Suprapubic skin (tissue), 4 donors: ENCODE results near the gene ARL4D. TPM values are rescaled to one million over a fixed set of nuclear protein-coding genes. Genes with fewer than 3 reads are reported as not detected.

ENCODE experiments used
- DNase-seq, 2 donors: peaks; one replicate each; pipeline ENCODE4 v3.0.0-alpha.2; 2019; ENCODE audit warnings: low spot score in 2 of 2
- H3K27ac ChIP-seq: fragments of 200-600 bp; sonication (generic); one replicate; pipeline ENCODE4 v1.5.1; 2019
- H3K27me3 ChIP-seq: fragments of 200-600 bp; sonication (generic); one replicate; pipeline ENCODE4 v1.5.1; 2019
- H3K36me3 ChIP-seq: fragments of 200-600 bp; sonication (generic); one replicate; pipeline ENCODE4 v1.5.1; 2019
- H3K4me1 ChIP-seq: fragments of 200-600 bp; sonication (generic); one replicate; pipeline ENCODE4 v1.5.1; 2019
- H3K4me3 ChIP-seq: fragments of 200-600 bp; sonication (generic); one replicate; pipeline ENCODE4 v1.5.1; 2019; ENCODE audit warnings: mild to moderate bottlenecking
- H3K9me3 ChIP-seq: fragments of 200-600 bp; sonication (generic); one replicate; pipeline ENCODE4 v1.5.1; 2019
- EP300 ChIP-seq: sonication (generic); formaldehyde crosslinking; IDR thresholded peaks from one replicate; pipeline ENCODE4 v1.6.1; 2017; ENCODE audit warnings: antibody characterized with exemption
- POLR2A ChIP-seq, 2 donors: fragments of 450-650 bp; IDR thresholded peaks; one replicate each; pipeline ENCODE4 v1.6.1; 2017; ENCODE audit warnings: antibody characterized with exemption in 2 of 2, mild to moderate bottlenecking in 2 of 2, moderate library complexity in 2 of 2
- POLR2AphosphoS5 ChIP-seq, 3 donors: sonication (generic); formaldehyde crosslinking; IDR thresholded peaks; one replicate each; pipeline ENCODE4 v1.6.1; 2017; ENCODE audit warnings: antibody characterized with exemption in 3 of 3
- WGBS: methylation state at CpG from one replicate; pipeline ENCODE4 v1.1.5; 2018; 5-methylcytosine and 5-hydroxymethylcytosine counted together
- total RNA-seq, 4 donors: library from RNA; depleted of rRNA; stranded (reverse); fragments of >200 nt; gene quantifications; one replicate each; pipeline ENCODE4 v1.1.0, GENCODE V29; 2016
- TF ChIP-seq, protein P1 (sequence below), 2 donors: fragments of 200-600 bp in 1 of 2; fragments of 450-650 bp in 1 of 2; sonication (generic) in 1 of 2; IDR thresholded peaks; one replicate each; pipeline ENCODE4 v1.5.1; 2016 to 2019; ENCODE audit warnings: antibody characterized with exemption in 2 of 2, mild to moderate bottlenecking in 1 of 2, moderate library complexity in 1 of 2

Gene ARL4D
- total RNA-seq, 4 donors from 2014 or later = 26.7 to 50.9 (median 32.2) TPM

- H3K4me3 ChIP-seq = peak overlapping the region; percentile 57
Measured at GRCh38 chr17:43366891-43367736, 31.7 kb upstream of the ARL4D start.

DNA sequence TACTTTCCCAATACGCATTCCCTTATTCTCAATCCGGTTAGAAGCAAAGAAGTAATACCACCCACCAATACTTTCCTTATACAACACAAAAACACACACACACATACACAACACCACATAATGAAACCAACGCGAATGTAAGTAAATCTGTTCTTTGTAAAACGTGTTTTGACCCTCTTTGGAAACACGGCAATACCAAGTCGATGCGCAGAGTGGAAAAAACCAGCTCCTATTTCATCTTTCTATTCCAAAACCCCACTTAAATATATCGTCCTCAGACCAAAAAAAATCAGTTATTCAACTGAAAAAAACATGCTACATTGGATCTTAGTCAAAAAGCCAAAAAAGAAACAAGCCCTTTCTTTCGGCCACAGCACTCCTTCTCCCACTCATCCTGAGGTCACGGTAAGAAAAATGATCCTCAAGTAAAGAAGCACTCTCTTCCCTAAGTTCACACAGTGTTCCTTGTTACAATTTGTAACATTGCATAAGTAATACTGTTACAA is 31.0 kb upstream of the ARL4D start:
- no peaks in the 10 kb centered on the region for H3K9me3 ChIP-seq
- H3K36me3 ChIP-seq = no peaks in the 10 kb centered on the region
- TF ChIP-seq EP300 = no peak
- TF ChIP-seq POLR2A (IDR thresholded peaks at IDR 0.05) = peak; percentile 33 to 46
- TF ChIP-seq, protein P1, sequence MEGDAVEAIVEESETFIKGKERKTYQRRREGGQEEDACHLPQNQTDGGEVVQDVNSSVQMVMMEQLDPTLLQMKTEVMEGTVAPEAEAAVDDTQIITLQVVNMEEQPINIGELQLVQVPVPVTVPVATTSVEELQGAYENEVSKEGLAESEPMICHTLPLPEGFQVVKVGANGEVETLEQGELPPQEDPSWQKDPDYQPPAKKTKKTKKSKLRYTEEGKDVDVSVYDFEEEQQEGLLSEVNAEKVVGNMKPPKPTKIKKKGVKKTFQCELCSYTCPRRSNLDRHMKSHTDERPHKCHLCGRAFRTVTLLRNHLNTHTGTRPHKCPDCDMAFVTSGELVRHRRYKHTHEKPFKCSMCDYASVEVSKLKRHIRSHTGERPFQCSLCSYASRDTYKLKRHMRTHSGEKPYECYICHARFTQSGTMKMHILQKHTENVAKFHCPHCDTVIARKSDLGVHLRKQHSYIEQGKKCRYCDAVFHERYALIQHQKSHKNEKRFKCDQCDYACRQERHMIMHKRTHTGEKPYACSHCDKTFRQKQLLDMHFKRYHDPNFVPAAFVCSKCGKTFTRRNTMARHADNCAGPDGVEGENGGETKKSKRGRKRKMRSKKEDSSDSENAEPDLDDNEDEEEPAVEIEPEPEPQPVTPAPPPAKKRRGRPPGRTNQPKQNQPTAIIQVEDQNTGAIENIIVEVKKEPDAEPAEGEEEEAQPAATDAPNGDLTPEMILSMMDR (IDR thresholded peaks at IDR 0.05) = no peak
- TF ChIP-seq POLR2AphosphoS5 (IDR thresholded peaks at IDR 0.05) = peak in 1 of 3 donors; percentile 95
- 10% methylated on average over 11 of the region's 11 CpGs for WGBS
- no peaks in the 10 kb centered on the region for H3K27me3 ChIP-seq
- no peak for DNase-seq
- peak overlapping the region; percentile 57 for H3K4me3 ChIP-seq
- H3K27ac ChIP-seq = peak overlapping the region; percentile 98
- H3K4me1 ChIP-seq = peaks cover 23% of the 10 kb centered on the region

More at GRCh38 chr17:43366891-43367736, 31.7 kb upstream of the ARL4D start:
- 77% methylated on average over 25 of the region's 25 CpGs for WGBS
- Histone ChIP-seq H3K27ac (peak overlapping the region; percentile 98), H3K4me1 (peaks cover 23% of the 10 kb centered on the region), H3K9me3 (no peaks in the 10 kb centered on the region), H3K27me3 (no peaks in the 10 kb centered on the region), H3K36me3 (no peaks in the 10 kb centered on the region)
- TF ChIP-seq EP300 (no peak), POLR2AphosphoS5 (IDR thresholded peaks at IDR 0.05) (no peak), POLR2A (IDR thresholded peaks at IDR 0.05) (no peak)
- TF ChIP-seq, protein P1 (IDR thresholded peaks at IDR 0.05) = no peak
- DNase-seq = no peak

GRCh38 chr17:43368740-43369506 is 29.9 kb upstream of the ARL4D start:
- WGBS = 2% methylated on average over 29 of the region's 51 CpGs

DNA sequence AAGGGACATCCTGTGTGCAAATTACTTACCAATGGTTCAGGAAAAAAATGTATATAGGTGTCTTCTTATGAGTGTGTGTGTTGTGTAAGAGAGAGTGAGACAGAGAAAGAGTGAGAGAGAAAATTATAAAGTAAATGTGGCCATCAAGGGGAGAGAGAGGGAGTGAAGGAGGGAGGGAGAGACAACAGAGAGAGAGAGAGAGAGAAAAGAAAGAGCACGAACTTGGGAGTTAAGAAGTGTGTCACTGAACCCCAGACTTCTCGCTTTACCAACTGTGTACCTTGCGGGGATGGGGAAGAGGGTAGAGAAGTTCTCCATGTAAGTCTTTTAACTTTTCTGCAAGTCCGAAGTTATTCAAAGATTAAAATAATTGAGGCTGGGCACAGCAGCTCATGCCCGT is 28.8 kb upstream of the ARL4D start:
- DNase-seq = no peak
- Histone ChIP-seq H3K9me3 (no peaks in the 10 kb centered on the region), H3K4me1 (peaks cover 23% of the 10 kb centered on the region), H3K4me3 (peak overlapping the region; percentile 57), H3K27me3 (no peaks in the 10 kb centered on the region), H3K27ac (peak overlapping the region; percentile 98), H3K36me3 (no peaks in the 10 kb centered on the region)
- TF ChIP-seq EP300 = no peak
- TF ChIP-seq POLR2AphosphoS5 (IDR thresholded peaks at IDR 0.05) = no peak
- TF ChIP-seq POLR2A (IDR thresholded peaks at IDR 0.05) = no peak
- TF ChIP-seq, protein P1 (IDR thresholded peaks at IDR 0.05) = no peak
- 90% methylated on average over 5 of the region's 5 CpGs for WGBS

More at GRCh38 chr17:43368740-43369506, 29.9 kb upstream of the ARL4D start:
- H3K9me3 ChIP-seq = no peaks in the 10 kb centered on the region
- peak overlapping the region; percentile 98 for H3K27ac ChIP-seq
- peaks cover 23% of the 10 kb centered on the region for H3K4me1 ChIP-seq
- peak; percentile 91 to 92 for DNase-seq
- no peaks in the 10 kb centered on the region for H3K36me3 ChIP-seq
- TF ChIP-seq, protein P1 (IDR thresholded peaks at IDR 0.05) = no peak
- TF ChIP-seq POLR2A (IDR thresholded peaks at IDR 0.05) (peak in 1 of 2 donors; percentile 62), POLR2AphosphoS5 (IDR thresholded peaks at IDR 0.05) (peak in 2 of 3 donors; percentile 52 to 68), EP300 (no peak)
- H3K27me3 ChIP-seq = no peaks in the 10 kb centered on the region
- H3K4me3 ChIP-seq = peak overlapping the region; percentile 57
